Adrenal gland (tissue), 12 donors: ENCODE data around the gene TBC1D21. TPM values are rescaled to one million over a fixed set of nuclear protein-coding genes. Genes with fewer than 3 reads are reported as not detected.

Source experiments
- DNase-seq, 7 donors: peaks; one replicate each; pipeline ENCODE4 v3.0.0-alpha.2; 2019 to 2020
- H3K27ac ChIP-seq, 5 donors: fragments of 200-600 bp; sonication (generic) in 4 of 5; 1 replicate in 3 of 5; 2 replicates in 2 of 5; pipeline versions ENCODE4 v1.5.1 to v1.8.0; 2016 to 2020; ENCODE audit warnings: mild to moderate bottlenecking in 1 of 5
- H3K27me3 ChIP-seq: fragments of 200-600 bp; 2 replicates; pipeline ENCODE4 v1.8.0; 2021
- H3K36me3 ChIP-seq, 2 donors: fragments of 200-600 bp; replicated peaks in 1 of 2; 1 replicate in 1 of 2; 2 replicates in 1 of 2; pipeline versions ENCODE4 v1.5.1 to v1.8.0; 2018 to 2022
- H3K4me1 ChIP-seq, 2 donors: fragments of 200-600 bp; replicated peaks in 1 of 2; 1 replicate in 1 of 2; 2 replicates in 1 of 2; pipeline versions ENCODE4 v1.5.1 to v1.8.0; 2018 to 2021
- H3K4me3 ChIP-seq, 4 donors: fragments of 200-600 bp; sonication (generic) in 3 of 4; one replicate each; pipeline ENCODE4 v1.5.1; 2016 to 2018
- H3K9me3 ChIP-seq, 3 donors: fragments of 200-600 bp; sonication (generic) in 1 of 3; replicated peaks in 1 of 3; 1 replicate in 2 of 3; 2 replicates in 1 of 3; pipeline versions ENCODE4 v1.5.1 to v1.8.0; 2016 to 2021
- CTCF ChIP-seq, 6 experiments: fragments of 450-650 bp in 4 of 6; fragments of 200-600 bp in 2 of 6; sonication (generic) in 1 of 6; IDR thresholded peaks; 1 replicate in 5 of 6; 2 replicates in 1 of 6; pipeline versions ENCODE4 v1.5.1 to v1.8.0; 2016 to 2021; ENCODE audit warnings: antibody characterized with exemption in 6 of 6, mild to moderate bottlenecking in 2 of 6, moderate library complexity in 1 of 6
- POLR2A ChIP-seq, 2 donors: fragments of 450-650 bp; IDR thresholded peaks; one replicate each; pipeline ENCODE4 v1.6.1; 2017; ENCODE audit warnings: antibody characterized with exemption in 2 of 2, mild to moderate bottlenecking in 2 of 2, moderate library complexity in 1 of 2
- WGBS, 4 donors: extraction: QIAGEN DNeasy Blood & Tissue Kit in 2 of 4; methylation state at CpG; one replicate each; pipeline versions ENCODE4 v1.1.5 to v1.1.7; 2013 to 2017; 5-methylcytosine and 5-hydroxymethylcytosine counted together
- intact Hi-C, 2 donors: fragments of 100-400 bp; cut with DNase I; formaldehyde crosslinking; loops; one replicate each; pipeline versions ENCODE4 v1.14.1 to v1.15.0; 2022 to 2023
- polyA plus RNA-seq, 3 donors: library from polyadenylated mRNA; stranded (reverse); fragments of 200-250 nt in 2 of 3; fragments of 350-450 nt in 1 of 3; fragmentation: Illumina TruSeq in 1 of 3; extraction: RNeasy Lipid Tissue Mini Kit (QIAGEN cat#74804) in 1 of 3; gene quantifications; one replicate each; pipeline ENCODE4 v1.2.3, GENCODE V29; 2013 to 2014
- total RNA-seq, 9 donors: library from RNA; depleted of rRNA in 4 of 9; stranded (reverse); fragments of >200 nt in 4 of 9; fragments of 120-200 nt in 1 of 9; fragmentation: NEBNext Ultra II Directional in 1 of 9; extraction: Animal tissue kit (Norgen Biotek cat#: 25700) in 1 of 9; gene quantifications; one replicate each; pipeline versions ENCODE4 v1.1.0 to v1.2.4, GENCODE V29; 2013 to 2023
- donor health status: healthy with polysubstance abuse.
- donor health status: Bipolar disorder and iron deficiency.
- donor health status: DM: yes; HTN: yes; CAD: no.
- donor health status: DM: no; HTN: no; CAD: no.
- donor health status: DM: no; HTN: no; CAD: no.
- donor health status: DM: yes; HTN: yes; CAD: no.

The TBC1D21 gene
- total and polyA plus RNA-seq, 12 donors, result not detected

GRCh38 chr15:73889053-73889761 is 15.8 kb downstream of the TBC1D21 start:
- no peak for DNase-seq
- H3K27ac ChIP-seq, result no peak overlapping the region
- H3K36me3 ChIP-seq, result no peaks in the 10 kb centered on the region
- H3K4me3 ChIP-seq, result no peak overlapping the region
- no peaks in the 10 kb centered on the region for H3K9me3 ChIP-seq
- H3K4me1 ChIP-seq, result no peaks in the 10 kb centered on the region
- intact Hi-C loops, result no loop called here
- H3K27me3 ChIP-seq, result no peaks in the 10 kb centered on the region
- WGBS, 4 donors, result 52 to 64% (median 61%) methylated on average over 6 of the region's 6 CpGs
- TF ChIP-seq POLR2A (IDR thresholded peaks at IDR 0.05) (no peak), CTCF (IDR thresholded peaks at IDR 0.05) (no peak)

GRCh38 chr15:73889762-73890124 is 16.4 kb downstream of the TBC1D21 start:
- Histone ChIP-seq H3K4me1 (no peaks in the 10 kb centered on the region), H3K27ac (no peak overlapping the region), H3K27me3 (no peaks in the 10 kb centered on the region), H3K36me3 (no peaks in the 10 kb centered on the region), H3K9me3 (no peaks in the 10 kb centered on the region), H3K4me3 (no peak overlapping the region)
- intact Hi-C loops, result no loop called here
- 55 to 86% (median 71%) methylated on average over 1 of the region's 1 CpG for WGBS, 4 donors
- TF ChIP-seq CTCF (IDR thresholded peaks at IDR 0.05) (no peak), POLR2A (IDR thresholded peaks at IDR 0.05) (no peak)
- no peak for DNase-seq

GRCh38 chr15:73891328-73892315 is 18.3 kb downstream of the TBC1D21 start:
- Histone ChIP-seq H3K27me3 (no peaks in the 10 kb centered on the region), H3K36me3 (no peaks in the 10 kb centered on the region), H3K27ac (no peak overlapping the region), H3K4me1 (no peaks in the 10 kb centered on the region), H3K4me3 (no peak overlapping the region), H3K9me3 (no peaks in the 10 kb centered on the region)
- intact Hi-C loops, result no loop called here
- TF ChIP-seq POLR2A (IDR thresholded peaks at IDR 0.05) (no peak), CTCF (IDR thresholded peaks at IDR 0.05) (no peak)
- no peak for DNase-seq
- 70 to 81% (median 74%) methylated on average over 4 to 11 of the region's 11 CpGs for WGBS, 4 donors

- WGBS, 4 donors, result 81 to 89% (median 88%) methylated on average over 12 to 13 of the region's 13 CpGs
- no peak for DNase-seq
Observed at GRCh38 chr15:73892446-73893226, 19.3 kb downstream of the TBC1D21 start.

More at GRCh38 chr15:73892446-73893226, 19.3 kb downstream of the TBC1D21 start:
- no peaks in the 10 kb centered on the region for H3K27me3 ChIP-seq
- H3K27ac ChIP-seq, result no peak overlapping the region
- H3K36me3 ChIP-seq, result no peaks in the 10 kb centered on the region
- H3K4me1 ChIP-seq, result no peaks in the 10 kb centered on the region
- no peak for TF ChIP-seq CTCF (IDR thresholded peaks at IDR 0.05)
- TF ChIP-seq POLR2A (IDR thresholded peaks at IDR 0.05), result no peak
- H3K4me3 ChIP-seq, result no peak overlapping the region
- no peaks in the 10 kb centered on the region for H3K9me3 ChIP-seq
- intact Hi-C loops, result no loop called here
